AG09319 (cell line): ENCODE results near the gene EPS8L1.

Experiments used
- DNase-seq: peaks from one replicate; pipeline ENCODE4 v3.0.0-alpha.2; 2010; ENCODE audit warnings: low read depth; ENCODE audit errors: extremely low read depth
- TF ChIP-seq, protein P1 (sequence below): IDR thresholded peaks from 2 replicates; pipeline ENCODE4 v1.5.1; 2011; ENCODE audit warnings: low read depth, mild to moderate bottlenecking, inconsistent platforms, low read length, moderate library complexity

EPS8L1 gene

DNA sequence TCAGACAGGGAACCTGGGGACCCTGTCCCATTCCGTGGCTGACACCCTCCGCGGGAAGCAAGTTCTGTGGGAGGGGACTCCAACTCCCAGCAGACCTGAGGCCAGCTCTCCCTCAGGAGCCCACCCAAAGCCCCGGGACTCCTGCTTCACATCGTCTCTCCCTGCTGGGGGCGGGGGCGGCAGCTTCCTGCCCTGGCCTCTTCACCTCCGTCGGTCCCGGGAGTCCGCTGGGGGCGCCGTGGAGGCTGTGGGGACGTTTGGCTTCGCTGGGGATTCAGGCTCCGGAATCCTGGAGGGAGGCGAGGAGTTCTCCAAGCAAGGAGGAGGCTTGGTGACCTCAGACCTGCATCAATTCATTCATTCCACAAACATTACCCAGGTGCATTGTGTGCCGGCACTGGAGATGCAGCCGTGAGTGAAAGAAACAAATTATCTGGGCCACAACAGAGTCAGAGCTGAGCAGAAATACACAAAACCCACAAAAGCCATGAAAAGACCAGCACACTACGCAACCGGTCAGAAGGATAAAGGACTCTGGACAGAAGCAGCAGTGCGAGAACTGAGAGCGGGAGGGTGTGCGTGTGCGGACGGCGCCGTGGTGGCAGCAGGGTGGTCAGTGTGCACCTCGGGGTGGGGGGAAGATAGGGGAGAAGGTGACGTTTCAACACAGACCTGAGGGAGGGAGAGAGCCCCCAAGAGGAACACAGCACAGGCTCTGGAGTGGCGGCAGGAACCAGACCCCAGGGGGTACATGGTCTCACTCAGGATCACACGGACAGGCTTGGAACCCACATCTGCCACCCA, 19.0 kb downstream of the EPS8L1 start:
- no peak for DNase-seq
- TF ChIP-seq, protein P1, sequence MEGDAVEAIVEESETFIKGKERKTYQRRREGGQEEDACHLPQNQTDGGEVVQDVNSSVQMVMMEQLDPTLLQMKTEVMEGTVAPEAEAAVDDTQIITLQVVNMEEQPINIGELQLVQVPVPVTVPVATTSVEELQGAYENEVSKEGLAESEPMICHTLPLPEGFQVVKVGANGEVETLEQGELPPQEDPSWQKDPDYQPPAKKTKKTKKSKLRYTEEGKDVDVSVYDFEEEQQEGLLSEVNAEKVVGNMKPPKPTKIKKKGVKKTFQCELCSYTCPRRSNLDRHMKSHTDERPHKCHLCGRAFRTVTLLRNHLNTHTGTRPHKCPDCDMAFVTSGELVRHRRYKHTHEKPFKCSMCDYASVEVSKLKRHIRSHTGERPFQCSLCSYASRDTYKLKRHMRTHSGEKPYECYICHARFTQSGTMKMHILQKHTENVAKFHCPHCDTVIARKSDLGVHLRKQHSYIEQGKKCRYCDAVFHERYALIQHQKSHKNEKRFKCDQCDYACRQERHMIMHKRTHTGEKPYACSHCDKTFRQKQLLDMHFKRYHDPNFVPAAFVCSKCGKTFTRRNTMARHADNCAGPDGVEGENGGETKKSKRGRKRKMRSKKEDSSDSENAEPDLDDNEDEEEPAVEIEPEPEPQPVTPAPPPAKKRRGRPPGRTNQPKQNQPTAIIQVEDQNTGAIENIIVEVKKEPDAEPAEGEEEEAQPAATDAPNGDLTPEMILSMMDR = no peak

GRCh38 chr19:55095260-55096060, 19.8 kb downstream of the EPS8L1 start:
- TF ChIP-seq, protein P1 = no peak
- DNase-seq = no peak

DNA sequence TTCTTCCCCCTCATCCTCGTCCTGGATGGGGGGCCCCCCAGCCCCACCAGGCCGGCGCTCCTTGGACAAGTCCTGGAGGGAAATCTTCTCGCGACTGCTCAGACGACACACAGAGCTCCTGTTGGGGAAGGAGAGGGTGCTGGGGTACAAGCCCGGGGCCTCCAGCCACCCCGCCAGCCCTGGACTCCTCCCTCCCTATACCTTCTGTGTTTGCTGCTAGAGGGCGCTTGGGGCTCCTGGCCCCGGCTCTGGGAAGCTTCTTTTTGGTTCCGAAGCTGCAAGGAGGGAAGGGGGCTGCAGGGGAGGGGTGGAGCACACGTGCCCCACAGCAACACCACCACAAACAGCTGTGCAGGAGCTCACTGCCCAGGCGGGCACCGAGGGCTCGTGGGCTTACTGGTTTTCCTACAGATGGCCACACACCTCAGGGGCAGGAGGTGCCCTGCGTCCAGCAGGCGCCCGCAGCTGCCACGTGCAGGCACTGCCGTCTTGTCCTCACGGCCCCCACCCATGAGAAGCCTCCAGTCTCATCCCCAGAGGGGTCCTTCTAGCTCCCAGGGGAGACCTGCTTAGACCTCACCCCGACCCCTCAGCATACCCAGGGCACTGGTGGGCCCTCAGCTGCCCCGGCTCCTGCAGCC, 20.5 kb downstream of the EPS8L1 start:
- TF ChIP-seq, protein P1 = no peak
- DNase-seq = no peak

- DNase-seq = no peak
- TF ChIP-seq, protein P1 = no peak
These were observed 22.4 kb downstream of the EPS8L1 start for GRCh38 chr19:55097864-55098715.

DNA sequence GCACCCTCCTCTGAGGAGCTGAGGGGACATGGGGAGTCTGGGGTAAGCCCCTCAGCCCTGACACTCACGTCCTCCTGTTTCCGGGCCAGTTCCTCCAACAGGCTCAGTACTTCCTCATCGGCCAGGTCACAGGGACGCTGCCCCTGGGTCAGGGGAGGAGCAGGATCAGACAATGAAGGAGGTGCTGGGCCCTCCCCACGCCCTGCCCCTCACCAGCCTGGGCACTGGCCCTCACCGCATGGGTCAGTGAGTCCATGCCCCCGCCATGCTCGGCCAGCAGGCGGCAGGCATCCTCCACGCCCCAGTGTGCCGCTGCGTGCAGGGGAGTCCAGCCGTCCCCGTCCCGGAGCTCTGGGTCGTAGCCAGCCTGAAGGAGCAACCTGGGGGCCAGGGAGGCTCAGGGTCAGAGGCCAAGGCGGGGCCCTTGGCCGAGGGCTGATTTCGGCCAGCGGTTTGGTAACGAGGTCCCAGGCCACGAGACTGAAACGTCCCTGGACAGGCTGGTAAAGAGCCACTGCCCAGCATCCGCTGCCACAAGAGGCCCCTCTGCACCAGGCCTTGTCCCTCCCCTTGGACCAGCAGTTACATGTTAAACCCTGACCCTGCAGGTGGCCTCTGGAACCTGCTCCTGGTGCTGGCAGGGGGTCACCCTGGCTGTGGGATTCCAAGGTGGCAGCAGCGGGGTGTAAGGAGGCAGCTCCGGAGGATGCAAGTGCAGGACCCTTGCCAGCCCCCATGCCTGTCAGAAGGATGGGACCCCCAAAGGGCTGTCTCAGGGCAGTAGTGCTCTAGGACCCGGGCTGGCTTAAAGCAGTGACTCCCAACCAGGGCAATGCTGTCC, 23.3 kb downstream of the EPS8L1 start:
- TF ChIP-seq, protein P1 = no peak

More for the DNA sequence above, 23.3 kb downstream of the EPS8L1 start:
- no peak for DNase-seq
